Stimulated activated naive CD8-positive, alpha-beta T cell treated with anti-CD3 and anti-CD28 coated beads, Interleukin-15, amount 100 ng/mL, for 72 hours (primary cell): ENCODE measurements around the gene WDR27.
"Not testable (repeated sequence)": the region's sequence is repeated elsewhere in the genome, so short reads cannot be mapped to it uniquely, and the experiment has no call there.

Experiments used
- ATAC-seq: fragments of 150-1000 bp; cut with Tn5 transposase; 2 replicates; pipeline ENCODE4 v1.10.0; 2021; ENCODE audit warnings: mild to moderate bottlenecking, moderate library complexity
- DNase-seq, 2 donors: peaks; one replicate each; pipeline ENCODE4 v3.0.0; 2021 to 2022
- H3K27ac Mint-ChIP-seq, 2 donors: one replicate each; pipeline ENCODE4 v1.8.0; 2022; ENCODE audit warnings: mild to moderate bottlenecking in 2 of 2, mixed read lengths in 2 of 2, moderate library complexity in 2 of 2
- H3K27me3 Mint-ChIP-seq: one replicate; pipeline ENCODE4 v1.8.0; 2022; ENCODE audit warnings: mixed read lengths
- H3K4me1 Mint-ChIP-seq: one replicate; pipeline ENCODE4 v1.8.0; 2022; ENCODE audit warnings: mild to moderate bottlenecking, mixed read lengths
- H3K4me3 Mint-ChIP-seq, 2 donors: one replicate each; pipeline ENCODE4 v1.8.0; 2022; ENCODE audit warnings: mild to moderate bottlenecking in 2 of 2, mixed read lengths in 2 of 2, moderate library complexity in 1 of 2
- H3K9me3 Mint-ChIP-seq, 2 donors: one replicate each; pipeline ENCODE4 v1.8.0; 2022; ENCODE audit warnings: mixed read lengths in 2 of 2

The WDR27 gene

GRCh38 chr6:169470790-169471189 lies 231.0 kb downstream of the WDR27 start:
- H3K4me1 Mint-ChIP-seq, result no peaks in the 10 kb centered on the region
- H3K4me3 Mint-ChIP-seq, result no peak overlapping the region
- H3K27ac Mint-ChIP-seq, result no peak overlapping the region
- DNase-seq (no peak), ATAC-seq (no peak)
- peaks cover 37 to 58% of the 10 kb centered on the region in 2 donors for H3K9me3 Mint-ChIP-seq
- no peaks in the 10 kb centered on the region for H3K27me3 Mint-ChIP-seq

GRCh38 chr6:169469028-169469427 lies 232.8 kb downstream of the WDR27 start:
- Mint-ChIP-seq H3K27ac (no peak overlapping the region), H3K27me3 (no peaks in the 10 kb centered on the region), H3K4me1 (no peaks in the 10 kb centered on the region), H3K9me3 (peaks cover 32 to 57% of the 10 kb centered on the region in 2 donors), H3K4me3 (no peak overlapping the region)
- ATAC-seq (no peak), DNase-seq (no peak)

GRCh38 chr6:169467755-169468154 lies 234.1 kb downstream of the WDR27 start:
- not testable (repeated sequence) for H3K27ac Mint-ChIP-seq, H3K4me1 Mint-ChIP-seq, H3K27me3 Mint-ChIP-seq, DNase-seq, ATAC-seq, H3K4me3 Mint-ChIP-seq
- peaks cover 32 to 59% of the 10 kb centered on the region in 2 donors for H3K9me3 Mint-ChIP-seq

- H3K4me3 Mint-ChIP-seq, ATAC-seq, DNase-seq, H3K27ac Mint-ChIP-seq, H3K4me1 Mint-ChIP-seq, H3K27me3 Mint-ChIP-seq: not testable (repeated sequence)
- H3K9me3 Mint-ChIP-seq, result peaks cover 32 to 59% of the 10 kb centered on the region in 2 donors
These were observed 235.6 kb downstream of the WDR27 start for GRCh38 chr6:169466256-169466655.

- peaks cover 0 to 11% of the 10 kb centered on the region in 2 donors for H3K9me3 Mint-ChIP-seq
- no peaks in the 10 kb centered on the region for H3K27me3 Mint-ChIP-seq
- H3K4me3 Mint-ChIP-seq, result no peak overlapping the region
- no peak overlapping the region for H3K27ac Mint-ChIP-seq
- no peaks in the 10 kb centered on the region for H3K4me1 Mint-ChIP-seq
- no peak for ATAC-seq
- DNase-seq, result no peak
These were observed 244.1 kb downstream of the WDR27 start for GRCh38 chr6:169457762-169458161.

GRCh38 chr6:169456840-169457239 lies 245.0 kb downstream of the WDR27 start:
- Mint-ChIP-seq H3K9me3 (peaks cover 0 to 11% of the 10 kb centered on the region in 2 donors), H3K4me3 (no peak overlapping the region), H3K27ac (no peak overlapping the region), H3K4me1 (no peaks in the 10 kb centered on the region), H3K27me3 (no peaks in the 10 kb centered on the region)
- ATAC-seq, result no peak
- DNase-seq, result no peak

- ATAC-seq, result no peak
- H3K4me3 Mint-ChIP-seq, result no peak overlapping the region
- no peak for DNase-seq
- H3K4me1 Mint-ChIP-seq, result no peaks in the 10 kb centered on the region
- peak overlapping the region in 1 of 2 donors; percentile 33 for H3K27ac Mint-ChIP-seq
- no peaks in the 10 kb centered on the region for H3K27me3 Mint-ChIP-seq
- peaks cover 0 to 11% of the 10 kb centered on the region in 2 donors for H3K9me3 Mint-ChIP-seq
These were observed 246.4 kb downstream of the WDR27 start for GRCh38 chr6:169455470-169455869.

- ATAC-seq (no peak), DNase-seq (no peak)
- Mint-ChIP-seq H3K9me3 (peaks cover 0 to 11% of the 10 kb centered on the region in 2 donors), H3K4me3 (no peak overlapping the region), H3K27me3 (no peaks in the 10 kb centered on the region), H3K27ac (no peak overlapping the region), H3K4me1 (no peaks in the 10 kb centered on the region)
These were observed 247.0 kb downstream of the WDR27 start for GRCh38 chr6:169454872-169455204.

- ATAC-seq, result no peak
- Mint-ChIP-seq H3K27me3 (no peaks in the 10 kb centered on the region), H3K27ac (no peak overlapping the region), H3K9me3 (peaks cover 0 to 11% of the 10 kb centered on the region in 2 donors), H3K4me1 (no peaks in the 10 kb centered on the region), H3K4me3 (no peak overlapping the region)
- DNase-seq, result no peak
These were observed 247.5 kb downstream of the WDR27 start for GRCh38 chr6:169454204-169454871.

- no peak overlapping the region for H3K27ac Mint-ChIP-seq
- H3K4me3 Mint-ChIP-seq, result no peak overlapping the region
- H3K4me1 Mint-ChIP-seq, result no peaks in the 10 kb centered on the region
- no peak for DNase-seq
- H3K27me3 Mint-ChIP-seq, result no peaks in the 10 kb centered on the region
- ATAC-seq, result no peak
- H3K9me3 Mint-ChIP-seq, result no peaks in the 10 kb centered on the region
These were observed 248.8 kb downstream of the WDR27 start for GRCh38 chr6:169452869-169453620.

- H3K27ac Mint-ChIP-seq, result no peak overlapping the region
- no peaks in the 10 kb centered on the region for H3K27me3 Mint-ChIP-seq
- no peaks in the 10 kb centered on the region for H3K4me1 Mint-ChIP-seq
- DNase-seq (no peak), ATAC-seq (no peak)
- H3K4me3 Mint-ChIP-seq, result no peak overlapping the region
- no peaks in the 10 kb centered on the region for H3K9me3 Mint-ChIP-seq
These were observed 249.5 kb downstream of the WDR27 start for GRCh38 chr6:169452117-169452868.

GRCh38 chr6:169451065-169451838 lies 250.6 kb downstream of the WDR27 start:
- no peak overlapping the region for H3K4me3 Mint-ChIP-seq
- H3K27ac Mint-ChIP-seq, result peak overlapping the region in 1 of 2 donors; percentile 80
- no peaks in the 10 kb centered on the region for H3K4me1 Mint-ChIP-seq
- ATAC-seq (no peak), DNase-seq (no peak)
- no peaks in the 10 kb centered on the region for H3K27me3 Mint-ChIP-seq
- H3K9me3 Mint-ChIP-seq, result no peaks in the 10 kb centered on the region

- H3K27ac Mint-ChIP-seq, result no peak overlapping the region
- no peaks in the 10 kb centered on the region for H3K9me3 Mint-ChIP-seq
- no peaks in the 10 kb centered on the region for H3K4me1 Mint-ChIP-seq
- ATAC-seq (no peak), DNase-seq (no peak)
- no peak overlapping the region for H3K4me3 Mint-ChIP-seq
- no peaks in the 10 kb centered on the region for H3K27me3 Mint-ChIP-seq
These were observed 251.7 kb downstream of the WDR27 start for GRCh38 chr6:169450097-169450496.

GRCh38 chr6:169449221-169449620 lies 252.6 kb downstream of the WDR27 start:
- DNase-seq (no peak), ATAC-seq (no peak)
- peaks cover 6% of the 10 kb centered on the region for H3K27me3 Mint-ChIP-seq
- no peaks in the 10 kb centered on the region for H3K9me3 Mint-ChIP-seq
- H3K4me1 Mint-ChIP-seq, result no peaks in the 10 kb centered on the region
- H3K4me3 Mint-ChIP-seq, result no peak overlapping the region
- no peak overlapping the region for H3K27ac Mint-ChIP-seq
